Hepatocyte (in vitro differentiated cells): Measurements from ENCODE around the gene PRRG3.

Experiments used
- CTCF ChIP-seq: fragments of 200-600 bp; sonication (generic); IDR thresholded peaks from 2 replicates; pipeline ENCODE4 v1.5.1; 2016; ENCODE audit warnings: antibody characterized with exemption, mild to moderate bottlenecking; ENCODE audit not compliant: poor library complexity
- EZH2phosphoT487 ChIP-seq: fragments of 200-600 bp; sonication (generic); IDR thresholded peaks from one replicate; pipeline ENCODE4 v1.6.1; 2018; ENCODE audit warnings: antibody characterized with exemption, mild to moderate bottlenecking, low read depth, moderate library complexity; ENCODE audit not compliant: unreplicated experiment, severe bottlenecking

- TF ChIP-seq CTCF (no peak), EZH2phosphoT487 (no peak)
Observed at GRCh38 chrX:151724563-151725337, 29.5 kb downstream of the PRRG3 start.
